H9 (cell line): Measurements from ENCODE around the gene VARS1. TPM values are rescaled to one million over a fixed set of nuclear protein-coding genes. Genes with fewer than 3 reads are reported as not detected.

ENCODE experiments used
- DNase-seq: peaks from one replicate; pipeline ENCODE4 v3.0.0-alpha.2; 2017
- H2AFZ ChIP-seq: one replicate; pipeline ENCODE4 v1.6.1; 2013; ENCODE audit warnings: mild to moderate bottlenecking, low read length, control low read depth, moderate library complexity
- H2AK5ac ChIP-seq: 2 replicates; pipeline ENCODE4 v1.6.1; 2013; ENCODE audit warnings: low read length, control low read depth, mixed read lengths; ENCODE audit not compliant: insufficient read length
- H2BK120ac ChIP-seq: one replicate; pipeline ENCODE4 v1.6.1; 2013; ENCODE audit warnings: low read depth, mild to moderate bottlenecking, low read length, control low read depth, inconsistent platforms; ENCODE audit not compliant: poor library complexity, severe bottlenecking
- H2BK12ac ChIP-seq: 2 replicates; pipeline ENCODE4 v1.6.1; 2013; ENCODE audit warnings: low read length, control low read depth, mixed read lengths, low read depth; ENCODE audit not compliant: insufficient read length
- H2BK15ac ChIP-seq: 2 replicates; pipeline ENCODE4 v1.6.1; 2013; ENCODE audit warnings: low read depth, low read length, control low read depth
- H2BK20ac ChIP-seq: one replicate; pipeline ENCODE4 v1.6.1; 2013; ENCODE audit warnings: low read depth, mild to moderate bottlenecking, low read length, control low read depth, inconsistent platforms; ENCODE audit not compliant: poor library complexity, severe bottlenecking
- H2BK5ac ChIP-seq: 2 replicates; pipeline ENCODE4 v1.6.1; 2013; ENCODE audit warnings: low read length, control low read depth, mixed read lengths; ENCODE audit not compliant: insufficient read length
- H3K14ac ChIP-seq: 2 replicates; pipeline ENCODE4 v1.6.1; 2013; ENCODE audit warnings: low read length, control low read depth; ENCODE audit not compliant: insufficient read depth
- H3K18ac ChIP-seq: 2 replicates; pipeline ENCODE4 v1.6.1; 2013; ENCODE audit warnings: low read depth, mild to moderate bottlenecking, mixed read lengths, low read length, control low read depth; ENCODE audit not compliant: insufficient read length
- H3K23ac ChIP-seq: 2 replicates; pipeline ENCODE4 v1.6.1; 2013; ENCODE audit warnings: low read length, control low read depth, mixed read lengths, low read depth; ENCODE audit not compliant: insufficient read length
- H3K23me2 ChIP-seq: 2 replicates; pipeline ENCODE4 v1.6.1; 2013; ENCODE audit warnings: low read depth, mild to moderate bottlenecking, mixed read lengths, low read length, control low read depth; ENCODE audit not compliant: insufficient read length, poor library complexity, severe bottlenecking
- H3K27ac ChIP-seq: 2 replicates; pipeline ENCODE4 v1.5.1; 2013; ENCODE audit warnings: low read length, control low read depth, mixed read lengths, low read depth; ENCODE audit not compliant: insufficient read length
- H3K27me3 ChIP-seq: 2 replicates; pipeline ENCODE4 v1.6.1; 2013; ENCODE audit warnings: low read length, control low read depth, inconsistent platforms; ENCODE audit not compliant: insufficient read depth
- H3K4ac ChIP-seq: 2 replicates; pipeline ENCODE4 v1.6.1; 2013; ENCODE audit warnings: low read depth, mild to moderate bottlenecking, control low read depth, inconsistent platforms, low read length, moderate library complexity
- H3K4me1 ChIP-seq: 2 replicates; pipeline ENCODE4 v1.6.1; 2013; ENCODE audit warnings: low read length, control low read depth, inconsistent platforms; ENCODE audit not compliant: insufficient read depth
- H3K4me2 ChIP-seq: 2 replicates; pipeline ENCODE4 v1.6.1; 2013; ENCODE audit warnings: low read length, control low read depth, mixed read lengths; ENCODE audit not compliant: insufficient read length, insufficient read depth
- H3K56ac ChIP-seq: 2 replicates; pipeline ENCODE4 v1.6.1; 2013; ENCODE audit warnings: low read depth, mild to moderate bottlenecking, mixed read lengths, low read length, control low read depth; ENCODE audit not compliant: insufficient read length
- H3K79me1 ChIP-seq: 2 replicates; pipeline ENCODE4 v1.6.1; 2013; ENCODE audit warnings: low read depth, mild to moderate bottlenecking, moderate library complexity, low read length, control low read depth, inconsistent platforms; ENCODE audit not compliant: insufficient read depth, poor library complexity, severe bottlenecking
- H3K79me2 ChIP-seq: 2 replicates; pipeline ENCODE4 v1.6.1; 2013; ENCODE audit warnings: low read length, control low read depth, inconsistent platforms; ENCODE audit not compliant: insufficient read depth
- H3K9ac ChIP-seq: 2 replicates; pipeline ENCODE4 v1.6.1; 2013; ENCODE audit warnings: low read length, control low read depth, mixed read lengths; ENCODE audit not compliant: insufficient read length; ENCODE audit errors: extremely low read depth
- H3K9me3 ChIP-seq: one replicate; pipeline ENCODE4 v1.6.1; 2013; ENCODE audit warnings: low read depth, low read length, inconsistent platforms; ENCODE audit not compliant: control insufficient read depth
- H3T11ph ChIP-seq: one replicate; pipeline ENCODE4 v1.6.1; 2013; ENCODE audit warnings: mild to moderate bottlenecking, low read length, control low read depth, inconsistent platforms
- H4K20me1 ChIP-seq: one replicate; pipeline ENCODE4 v1.6.1; 2013; ENCODE audit not compliant: control insufficient read depth, insufficient read length, insufficient read depth
- H4K5ac ChIP-seq: 2 replicates; pipeline ENCODE4 v1.6.1; 2013; ENCODE audit warnings: low read depth, mild to moderate bottlenecking, mixed read lengths, low read length, control low read depth; ENCODE audit not compliant: insufficient read length
- H4K8ac ChIP-seq: replicated peaks from 2 replicates; pipeline ENCODE4 v1.6.1; 2013; ENCODE audit warnings: low read length, control low read depth, mixed read lengths, low read depth; ENCODE audit not compliant: insufficient read length
- H4K91ac ChIP-seq: 2 replicates; pipeline ENCODE4 v1.6.1; 2013; ENCODE audit warnings: low read depth, mild to moderate bottlenecking, moderate library complexity, mixed read lengths, low read length, control low read depth; ENCODE audit not compliant: insufficient read length
- H3K27ac Mint-ChIP-seq, 3 experiments: 2 replicates in 2 of 3; 3 replicates in 1 of 3; pipeline ENCODE4 v1.8.0; 2020 to 2021; ENCODE audit warnings: mixed read lengths in 3 of 3, mild to moderate bottlenecking in 1 of 3, moderate library complexity in 1 of 3
- H3K27me3 Mint-ChIP-seq: 2 replicates; pipeline ENCODE4 v1.8.0; 2021; ENCODE audit warnings: low read depth, mild to moderate bottlenecking, moderate library complexity, mixed read lengths
- H3K36me3 Mint-ChIP-seq, 3 experiments: 2 replicates in 2 of 3; 3 replicates in 1 of 3; pipeline ENCODE4 v1.8.0; 2020 to 2021; ENCODE audit warnings: low read depth in 3 of 3, mixed read lengths in 3 of 3; ENCODE audit not compliant: insufficient read depth in 1 of 3
- H3K4me1 Mint-ChIP-seq, 2 experiments: 2 replicates each; pipeline ENCODE4 v1.8.0; 2020; ENCODE audit warnings: mixed read lengths in 2 of 2
- H3K4me3 Mint-ChIP-seq, 2 experiments: 2 replicates in 1 of 2; 3 replicates in 1 of 2; pipeline ENCODE4 v1.8.0; 2020 to 2021; ENCODE audit warnings: mild to moderate bottlenecking in 2 of 2, mixed read lengths in 2 of 2, moderate library complexity in 1 of 2
- H3K9me3 Mint-ChIP-seq, 2 experiments: 2 replicates in 1 of 2; 3 replicates in 1 of 2; pipeline ENCODE4 v1.8.0; 2020; ENCODE audit warnings: mild to moderate bottlenecking in 2 of 2, mixed read lengths in 2 of 2, moderate library complexity in 1 of 2
- CTCF ChIP-seq: fragments of 200-600 bp; sonication (generic); conservative IDR thresholded peaks from 3 replicates; pipeline ENCODE4 v1.8.0; 2021; ENCODE audit warnings: antibody characterized with exemption, mild to moderate bottlenecking
- WGBS: extraction: QIAGEN DNeasy Blood & Tissue Kit; methylation state at CpG from one replicate; pipeline ENCODE4 v1.1.7; 2013; ENCODE audit warnings: missing lambda C conversion rate, low lambda C conversion rate, mixed read lengths; ENCODE audit not compliant: insufficient read length; ENCODE audit errors: extremely low coverage; 5-methylcytosine and 5-hydroxymethylcytosine counted together
- total RNA-seq: library from RNA; stranded (reverse); gene quantifications from 2 replicates; pipeline ENCODE4 v1.2.1, GENCODE V29; 2021

The VARS1 gene
- total RNA-seq, 1 experiment from 2014 or later = 154 TPM

- Histone ChIP-seq H4K8ac (no peak overlapping the region), H3K4ac (no peak overlapping the region), H3T11ph (no peak overlapping the region), H3K27me3 (no peaks in the 10 kb centered on the region), H2BK20ac (no peak overlapping the region), H3K27ac (no peak overlapping the region), H3K4me2 (no peak overlapping the region), H2BK15ac (no peak overlapping the region), H2BK5ac (no peak overlapping the region), H3K56ac (no peak overlapping the region), H3K23me2 (no peaks in the 10 kb centered on the region), H4K5ac (no peak overlapping the region), H3K79me1 (no peaks in the 10 kb centered on the region), H4K20me1 (no peaks in the 10 kb centered on the region), H2AFZ (no peak overlapping the region), H3K14ac (no peak overlapping the region; the same call in 1 of the 2 replicates), H2BK12ac (no peak overlapping the region), H4K91ac (no peak overlapping the region), H3K18ac (no peak overlapping the region), H3K23ac (no peak overlapping the region), H3K9ac (no peak overlapping the region), H3K79me2 (no peaks in the 10 kb centered on the region), H3K4me1 (no peaks in the 10 kb centered on the region), H2BK120ac (no peak overlapping the region), H3K9me3 (no peaks in the 10 kb centered on the region), H2AK5ac (no peak overlapping the region)
- TF ChIP-seq CTCF = no peak
- peaks cover 6 to 20% (median 12%) of the 10 kb centered on the region in 3 experiments; a peak in 5 of 7 replicates for H3K36me3 Mint-ChIP-seq
- no peaks in the 10 kb centered on the region; the same call in 1 of the 2 replicates for H3K27me3 Mint-ChIP-seq
- WGBS = no CpG with 5 or more reads among the region's 42 CpGs
- peak overlapping the region in 2 of 3 experiments; percentile 69 to 87; a peak in 3 of 7 replicates for H3K27ac Mint-ChIP-seq
- H3K4me1 Mint-ChIP-seq = peaks cover 25 to 27% of the 10 kb centered on the region in 2 experiments
- no peaks in the 10 kb centered on the region; a peak in 1 of 5 replicates for H3K9me3 Mint-ChIP-seq
- DNase-seq = peak; percentile 74
- peak overlapping the region; percentile 34 to 50; a peak in 4 of 5 replicates for H3K4me3 Mint-ChIP-seq
Observed at GRCh38 chr6:31765910-31766794, 29.4 kb downstream of the VARS1 start.
